ENCODE results near the gene RAC3.

Gene RAC3

DNA sequence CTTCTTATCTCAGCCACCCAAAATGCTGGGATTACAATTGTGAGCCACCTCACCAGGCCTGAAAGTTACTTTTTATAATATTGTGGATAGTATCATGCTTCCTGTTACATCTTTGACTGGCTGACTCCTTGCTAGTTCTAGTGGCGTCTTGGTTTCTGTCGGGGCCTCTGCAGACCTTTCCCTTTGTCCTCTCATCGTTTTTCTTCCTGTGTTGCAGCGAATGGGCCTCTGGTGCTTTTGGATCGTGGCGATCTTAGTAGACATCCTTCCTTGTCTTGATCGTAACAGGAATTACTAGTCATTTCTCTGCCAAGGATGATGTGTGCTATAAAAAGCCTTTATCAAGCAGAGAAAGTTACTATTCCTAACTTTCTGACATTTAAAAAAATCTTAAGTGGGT lies 33.3 kb upstream of the RAC3 start:
- H3K4me3 ChIP-seq = no peak overlapping the region
- no peak overlapping the region for H3K27ac ChIP-seq

DNA sequence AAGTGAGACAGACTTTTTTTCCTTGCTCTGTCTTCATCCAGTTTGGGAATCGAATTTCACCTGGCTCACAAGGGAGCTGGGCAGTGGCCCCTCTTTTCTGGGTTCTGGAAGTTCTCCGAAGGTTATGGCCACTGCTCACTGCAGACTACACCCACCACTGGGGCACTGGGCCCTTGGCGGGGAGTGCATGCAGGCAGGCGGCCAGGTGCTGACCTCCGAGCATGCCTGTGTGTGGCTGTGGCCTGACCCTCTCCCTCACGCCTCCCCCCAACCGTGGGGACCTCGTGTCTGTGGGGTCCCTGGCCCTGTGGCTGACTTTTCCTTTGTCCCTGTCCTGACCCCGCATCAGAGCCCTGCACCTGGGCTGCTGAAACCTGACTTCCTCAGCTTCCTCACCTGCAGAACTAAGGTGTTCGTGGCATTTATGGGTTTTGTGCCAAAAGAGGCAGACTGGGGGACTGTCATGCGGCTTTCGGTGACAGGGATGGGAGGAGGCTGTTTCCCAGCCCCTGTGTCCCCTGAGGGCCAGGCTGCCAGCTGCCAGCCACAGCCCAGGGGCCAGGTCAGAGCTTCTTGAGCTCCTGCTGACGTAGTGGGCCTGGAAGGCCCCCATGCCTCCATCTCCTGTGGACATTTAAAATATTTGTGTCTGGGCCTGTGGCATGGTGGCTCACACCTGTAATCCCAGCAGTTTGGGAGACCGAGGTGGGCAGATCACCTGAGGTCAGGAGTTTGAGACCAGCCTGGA lies 32.6 kb upstream of the RAC3 start:
- H3K27ac ChIP-seq = no peak overlapping the region
- no peak overlapping the region for H3K4me3 ChIP-seq

DNA sequence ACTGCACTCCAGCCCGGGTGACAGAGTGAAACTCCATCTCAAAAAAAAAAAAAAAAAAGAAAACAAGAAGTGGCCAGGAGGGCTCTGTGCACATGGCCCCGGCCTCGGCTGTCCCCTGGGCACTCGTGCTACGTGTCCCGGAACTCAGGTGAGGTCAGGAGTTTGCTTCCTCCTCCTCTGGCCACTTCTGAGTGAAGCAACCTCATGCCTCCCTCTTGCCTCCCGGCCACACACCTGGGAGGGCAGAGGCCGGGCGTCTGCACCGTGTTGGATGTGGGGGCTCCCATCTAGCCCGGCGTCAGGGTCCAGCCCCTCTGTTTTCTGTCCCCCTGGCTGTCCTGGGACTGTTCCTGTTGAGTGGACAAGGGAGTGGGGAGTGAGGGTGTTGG lies 31.9 kb upstream of the RAC3 start:
- no peak overlapping the region for H3K27ac ChIP-seq
- no peak overlapping the region for H3K4me3 ChIP-seq

- no peak overlapping the region for H3K27ac ChIP-seq
- H3K4me3 ChIP-seq = no peak overlapping the region
These were observed 31.3 kb upstream of the RAC3 start for GRCh38 chr17:81999976-82000802.

DNA sequence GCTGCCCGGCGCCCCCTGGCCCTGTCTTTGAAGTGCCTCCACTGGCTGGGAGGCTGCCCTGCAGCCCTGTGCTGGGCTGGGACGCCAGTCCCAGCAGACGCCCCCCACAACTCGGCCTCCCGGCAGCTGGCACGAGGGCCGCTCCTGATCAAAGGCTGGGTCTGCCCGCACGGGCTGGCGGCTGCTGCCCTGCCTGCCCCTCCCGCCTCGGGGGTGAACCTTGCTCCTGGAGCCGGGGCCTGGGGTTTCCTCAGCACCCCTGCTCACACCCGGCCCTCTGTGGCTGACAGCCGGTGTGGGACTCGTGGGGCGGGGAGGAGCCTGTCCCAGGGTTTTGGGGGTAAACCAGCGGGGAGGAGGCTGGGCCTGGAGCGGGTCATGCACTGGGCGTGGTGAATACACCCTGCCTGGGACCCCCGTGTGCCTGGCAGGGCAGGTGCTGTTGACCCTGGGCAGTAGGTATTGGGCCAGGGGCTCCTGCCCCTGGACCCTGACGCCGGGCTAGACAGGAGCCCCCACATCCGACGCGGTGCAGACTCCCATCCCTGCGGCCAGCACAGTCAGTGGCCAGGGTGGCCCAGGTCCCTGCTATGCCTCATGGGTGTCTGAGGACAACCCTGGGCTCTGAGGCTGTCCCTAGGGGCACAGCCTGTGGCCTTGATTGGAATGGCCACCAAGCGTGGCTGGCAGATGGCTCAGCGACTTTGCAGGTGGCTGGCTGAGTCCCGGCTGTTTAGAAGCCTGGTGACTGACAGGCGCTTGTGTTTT lies 30.5 kb upstream of the RAC3 start:
- H3K4me3 ChIP-seq = no peak overlapping the region
- H3K27ac ChIP-seq = no peak overlapping the region

- H3K27ac ChIP-seq = no peak overlapping the region
- H3K4me3 ChIP-seq = no peak overlapping the region
These were observed 29.9 kb upstream of the RAC3 start for GRCh38 chr17:82001571-82002056.

DNA sequence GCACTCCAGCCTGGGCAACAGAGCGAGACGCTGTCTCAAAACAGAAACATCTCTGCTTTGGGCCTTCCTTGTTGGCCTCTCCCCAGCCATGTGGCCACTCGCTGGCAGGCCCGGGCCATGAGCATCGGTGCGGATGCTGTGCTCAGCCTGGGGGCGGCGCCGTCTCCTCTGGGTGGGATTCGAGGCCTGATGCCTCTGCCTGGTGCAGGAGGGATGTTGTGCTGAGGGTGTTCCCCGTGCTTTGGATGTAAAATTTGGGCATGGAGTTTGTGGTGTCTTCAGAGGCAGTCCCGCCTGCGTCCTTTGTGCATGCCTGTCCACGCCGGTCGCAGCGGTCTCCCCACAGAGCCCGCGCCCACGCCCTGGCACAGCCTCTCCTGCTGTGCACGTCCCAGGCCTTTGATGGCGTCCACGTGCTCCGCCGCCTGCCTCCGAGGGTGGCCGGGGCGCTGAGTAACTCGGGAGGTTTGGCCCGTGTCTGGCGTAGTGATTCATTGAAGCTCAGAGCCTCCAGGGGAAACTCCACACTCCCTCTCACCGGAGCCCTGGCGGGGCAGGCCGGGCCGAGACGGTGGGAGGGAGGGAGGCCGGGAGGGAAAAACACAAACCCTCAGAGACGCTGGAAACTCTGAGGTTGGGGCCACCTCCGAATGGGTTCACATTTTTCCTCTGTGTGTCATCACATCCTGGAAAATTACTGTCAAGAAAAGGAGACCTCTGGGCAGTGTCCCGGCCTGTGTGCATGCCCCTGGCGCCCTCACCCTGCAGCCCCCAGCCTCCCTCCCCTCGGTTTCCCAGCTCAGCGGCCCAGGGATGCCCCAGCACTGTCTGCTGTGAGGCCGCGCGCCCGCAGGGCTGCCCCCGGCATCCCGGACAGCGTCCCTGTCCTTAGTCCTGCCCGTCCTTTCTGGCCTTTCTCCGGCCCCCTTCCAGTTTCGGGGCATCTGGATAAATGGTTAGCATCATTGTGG lies 27.8 kb upstream of the RAC3 start:
- Histone ChIP-seq H3K27ac (peak overlapping the region in 14 of 21 experiments; percentile 6 to 71 (median 40)), H3K4me3 (no peak overlapping the region)

DNA sequence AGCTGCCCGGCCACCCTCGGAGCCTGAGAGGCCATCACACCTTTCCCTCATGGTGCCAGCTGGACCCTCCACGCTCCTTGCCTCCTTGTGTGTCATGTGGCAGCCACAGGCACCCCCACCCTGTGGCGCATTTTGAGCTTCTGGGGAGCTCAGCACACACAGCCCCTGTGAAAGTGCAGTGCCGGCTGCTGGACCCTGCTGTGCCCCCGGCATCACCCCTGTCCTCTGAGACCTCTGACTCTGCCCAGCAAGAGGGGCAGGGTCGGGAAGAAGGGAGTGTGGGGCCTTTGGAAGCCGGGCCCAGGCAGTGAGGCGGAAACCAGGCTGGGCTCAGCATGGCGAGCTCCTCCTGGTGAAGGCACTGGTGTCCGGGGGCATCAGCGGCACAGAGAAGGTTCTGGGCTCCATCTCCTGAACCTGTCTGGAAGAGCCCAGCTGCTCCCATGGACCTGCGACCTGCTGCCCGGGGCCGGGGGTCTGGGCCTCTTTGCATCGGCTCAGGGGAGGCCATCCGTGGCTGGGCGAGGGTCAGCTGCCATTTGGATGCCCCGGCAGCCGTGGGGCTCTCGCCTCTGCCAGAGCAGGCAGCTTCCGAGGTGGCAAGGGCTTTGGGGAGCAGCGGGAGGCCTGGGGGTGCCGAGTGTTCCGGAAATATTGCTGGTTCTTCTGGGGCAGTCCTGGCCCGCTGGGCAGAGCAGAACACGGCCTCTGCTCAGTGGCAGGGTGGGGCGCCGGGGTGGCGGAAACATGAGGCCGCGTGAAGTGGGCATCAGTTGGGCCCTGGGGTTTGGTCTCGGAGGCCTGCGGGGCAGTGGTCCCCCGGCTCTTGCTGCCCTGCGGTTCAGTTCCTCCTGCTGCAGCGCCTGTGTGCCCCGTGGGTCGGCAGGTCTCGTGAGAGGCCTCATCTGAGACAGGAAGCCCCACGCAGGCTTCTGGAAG lies 26.7 kb upstream of the RAC3 start:
- H3K27ac ChIP-seq = peak overlapping the region in 8 of 21 experiments; percentile 6 to 71 (median 45)
- no peak overlapping the region for H3K4me3 ChIP-seq

DNA sequence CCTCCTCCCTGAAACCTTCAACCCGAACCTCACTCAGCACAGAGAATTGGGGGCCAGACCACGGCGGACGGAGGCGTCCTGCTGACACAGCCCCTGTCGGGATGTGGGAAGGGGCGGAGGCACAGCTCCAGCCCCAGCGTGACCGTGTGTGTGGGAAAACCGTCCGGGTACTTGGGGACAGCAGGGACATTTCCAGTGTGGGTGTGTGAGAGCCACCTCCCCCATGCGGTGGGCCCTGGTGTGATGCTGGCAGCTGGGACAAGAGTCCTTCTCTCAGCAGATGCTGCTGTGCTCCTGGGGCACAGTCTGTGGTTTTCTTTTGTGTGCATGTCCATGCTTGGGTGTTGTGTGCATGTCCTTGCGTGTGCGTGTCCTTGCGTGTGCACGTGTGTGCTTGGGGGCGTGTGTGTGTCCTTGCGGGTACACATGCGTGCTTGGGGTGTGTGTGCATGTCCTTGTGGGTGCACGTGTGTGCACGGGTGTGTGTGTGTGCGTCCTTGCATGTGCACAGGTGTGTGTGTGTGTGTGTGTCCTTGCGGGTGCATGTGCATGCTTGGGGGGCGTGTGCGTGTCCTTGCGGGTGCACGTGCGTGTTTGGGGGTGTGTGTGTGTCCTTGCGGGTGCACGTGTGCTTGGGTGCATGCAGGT lies 25.7 kb upstream of the RAC3 start:
- no peak overlapping the region for H3K4me3 ChIP-seq
- H3K27ac ChIP-seq = no peak overlapping the region

DNA sequence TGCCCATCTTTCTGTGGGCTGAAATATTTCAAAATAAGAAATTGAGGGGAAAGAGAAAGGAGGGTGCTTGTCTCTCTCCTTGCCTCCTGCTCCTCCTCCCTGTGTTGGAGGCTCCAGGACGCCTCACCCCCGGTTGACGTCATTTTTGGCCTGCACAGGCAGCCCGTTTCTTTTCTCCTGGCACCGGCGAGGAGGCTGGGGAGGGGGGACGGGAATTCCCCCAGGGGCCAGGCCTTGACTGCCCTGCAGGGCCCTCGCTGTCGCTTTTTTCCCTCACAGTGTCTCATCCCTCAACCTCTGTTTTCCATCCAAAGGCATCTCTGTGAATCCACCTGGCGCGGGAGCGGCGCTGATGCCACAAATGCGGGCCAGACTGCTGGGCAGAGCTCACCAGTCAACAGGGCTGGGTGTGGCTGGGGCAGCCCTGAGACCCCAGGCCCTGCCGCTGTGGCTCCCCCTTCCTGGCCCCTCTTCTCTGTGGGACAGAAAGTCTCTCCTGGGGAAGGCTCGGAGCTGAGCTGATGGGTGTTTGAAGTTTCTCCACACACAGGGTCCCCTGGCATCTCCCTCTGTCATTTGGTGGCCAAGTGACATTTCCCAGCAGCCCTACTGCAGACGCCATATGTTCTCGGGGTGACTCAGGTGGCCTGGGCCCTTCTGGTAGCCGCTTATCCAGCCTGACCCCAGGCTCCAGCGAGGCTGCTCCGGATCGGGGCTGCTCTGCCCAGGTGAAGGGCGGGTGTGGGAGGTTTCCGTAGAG lies 24.8 kb upstream of the RAC3 start:
- no peak overlapping the region for H3K27ac ChIP-seq
- no peak overlapping the region for H3K4me3 ChIP-seq

- no peak overlapping the region for H3K27ac ChIP-seq
- no peak overlapping the region for H3K4me3 ChIP-seq
These were observed 24.3 kb upstream of the RAC3 start for GRCh38 chr17:82007228-82007494.

- Histone ChIP-seq H3K4me3 (no peak overlapping the region), H3K27ac (no peak overlapping the region)
These were observed 23.8 kb upstream of the RAC3 start for GRCh38 chr17:82007495-82008257.

DNA sequence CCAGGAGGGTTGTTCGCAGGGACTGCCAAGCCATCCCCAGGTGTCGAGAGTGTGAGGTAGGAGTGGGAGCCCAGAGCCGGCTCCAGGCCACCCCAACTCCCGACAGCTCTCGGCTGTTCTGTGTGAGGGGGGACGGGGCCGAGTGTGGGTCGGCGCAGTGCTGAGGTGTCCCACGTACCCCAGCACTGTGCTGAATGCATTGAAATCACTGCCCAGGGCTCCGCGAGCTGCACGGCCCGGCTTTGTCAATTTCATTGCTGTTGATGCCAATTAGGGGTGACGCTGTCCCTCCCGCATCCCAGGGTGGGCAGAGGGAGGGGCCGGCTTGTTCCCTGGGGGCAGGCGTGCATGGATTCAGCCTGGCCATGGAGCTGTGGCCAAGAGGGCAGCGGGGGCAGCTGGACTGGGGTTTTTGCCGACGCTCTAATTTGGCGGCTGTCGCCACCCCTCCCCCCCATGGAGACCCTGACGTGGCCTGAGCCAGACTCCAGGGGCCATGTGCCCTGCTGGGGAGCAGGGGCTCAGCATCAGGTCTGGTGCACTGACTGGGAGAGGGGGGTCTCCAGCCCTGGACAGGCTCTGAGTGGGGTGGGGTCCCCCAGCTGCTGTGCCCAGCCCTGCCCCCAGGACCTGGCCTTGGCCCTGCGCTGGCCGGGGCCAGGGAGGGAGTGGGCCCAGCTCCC lies 23.1 kb upstream of the RAC3 start:
- Histone ChIP-seq H3K27ac (no peak overlapping the region), H3K4me3 (no peak overlapping the region)

- no peak overlapping the region for H3K27ac ChIP-seq
- H3K4me3 ChIP-seq = no peak overlapping the region
These were observed 22.5 kb upstream of the RAC3 start for GRCh38 chr17:82008941-82009405.

DNA sequence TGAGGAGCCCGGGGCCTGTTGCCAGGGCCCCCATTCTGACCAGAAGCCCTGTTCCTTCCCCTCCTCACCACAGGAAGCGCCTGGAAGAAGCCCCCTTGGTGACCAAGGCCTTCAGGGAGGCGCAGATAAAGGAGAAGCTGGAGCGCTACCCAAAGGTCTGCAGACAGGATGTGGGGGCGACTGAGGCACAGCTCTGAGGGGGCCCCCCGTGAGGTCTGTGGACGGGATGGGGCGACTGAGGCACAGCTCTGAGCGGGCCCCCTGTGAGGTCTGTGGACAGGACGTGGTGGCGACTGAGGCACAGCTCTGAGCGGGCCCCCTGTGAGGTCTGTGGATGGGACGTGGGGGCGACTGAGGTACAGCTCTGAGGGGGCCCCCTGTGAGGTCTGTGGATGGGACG lies 22.1 kb upstream of the RAC3 start:
- Histone ChIP-seq H3K4me3 (no peak overlapping the region), H3K27ac (no peak overlapping the region)
